DMS153 treated with DMSO at 0.1 percent for 48 hours (cell line): ENCODE results near the gene RALGAPA2.
A peak's percentile ranks its signal among the peaks of the same experiment; 100 is the strongest.
"Not testable (repeated sequence)": the region's sequence is repeated elsewhere in the genome, so short reads cannot be mapped to it uniquely, and the experiment has no call there.

Experiments
- DNase-seq: peaks from one replicate; lab custom pipeline; 2025; ENCODE audit not compliant: unreplicated experiment; lab: John Stamatoyannopoulos, UW

Gene RALGAPA2

DNA sequence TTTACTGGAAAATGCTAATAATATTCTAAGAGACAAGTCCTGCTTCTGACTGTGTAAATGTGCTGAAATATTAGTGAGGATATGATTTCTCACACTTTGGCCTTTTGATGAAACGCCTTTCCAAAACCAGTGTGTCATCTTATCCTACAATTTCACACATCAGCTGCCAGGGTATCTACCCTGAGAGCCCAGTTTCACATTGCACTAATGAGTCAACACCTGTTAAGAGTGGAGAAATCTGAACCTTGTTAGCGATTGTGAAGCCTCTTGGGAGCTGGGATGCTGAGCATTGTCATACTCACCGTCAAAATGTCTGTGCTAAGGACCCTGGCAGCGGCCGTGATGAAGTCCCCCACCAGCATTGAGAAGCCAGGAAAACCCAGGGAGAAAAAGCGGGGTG, 166.0 kb downstream of the RALGAPA2 start:
- no peak for DNase-seq

DNA sequence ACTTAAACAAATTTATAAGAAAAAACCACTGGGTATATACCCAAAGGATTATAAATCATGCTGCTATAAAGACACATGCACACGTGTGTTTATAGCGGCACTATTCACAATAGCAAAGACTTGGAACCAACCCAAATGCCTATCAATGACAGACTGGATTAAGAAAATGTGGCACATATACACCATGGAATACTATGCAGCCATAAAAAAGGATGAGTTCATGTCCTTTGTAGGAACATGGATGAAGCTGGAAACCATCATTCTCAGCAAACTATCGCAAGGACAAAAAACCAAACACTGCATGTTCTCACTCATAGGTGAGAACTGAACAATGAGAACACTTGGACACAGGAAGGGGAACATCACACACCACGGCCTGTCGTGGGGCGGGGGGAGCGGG, 169.1 kb downstream of the RALGAPA2 start:
- DNase-seq = not testable (repeated sequence)

DNA sequence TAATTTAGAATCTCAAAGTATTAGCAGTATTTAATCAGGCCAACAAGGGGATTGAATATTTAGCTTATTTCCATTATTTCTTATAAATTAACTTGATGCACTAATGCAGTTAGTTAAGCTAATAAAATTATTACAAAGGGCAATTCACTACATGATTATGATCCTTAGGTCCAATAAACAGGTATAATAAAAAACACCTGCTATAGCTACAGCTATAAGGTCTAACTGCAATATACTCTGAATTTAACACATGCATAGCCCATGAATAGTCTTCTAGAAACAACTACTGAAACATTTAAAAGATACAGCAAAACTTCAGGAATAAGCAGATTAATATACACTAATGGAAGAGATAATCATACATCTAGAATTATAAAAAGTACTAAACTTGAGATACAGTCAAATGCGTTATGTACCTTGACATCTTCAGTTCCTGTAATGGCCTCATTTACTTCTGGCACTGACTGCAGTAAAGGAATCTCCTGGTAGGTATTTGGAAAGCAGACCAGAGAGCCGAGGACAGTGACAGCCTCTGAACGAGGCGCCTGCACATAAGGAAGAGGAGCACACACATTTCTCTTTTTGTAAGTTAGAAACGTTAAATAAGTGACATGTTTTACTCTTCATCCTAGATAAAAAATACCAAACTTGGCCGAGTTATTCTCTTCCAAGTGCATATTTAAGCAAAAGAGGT, 176.1 kb downstream of the RALGAPA2 start:
- DNase-seq = no peak

DNA sequence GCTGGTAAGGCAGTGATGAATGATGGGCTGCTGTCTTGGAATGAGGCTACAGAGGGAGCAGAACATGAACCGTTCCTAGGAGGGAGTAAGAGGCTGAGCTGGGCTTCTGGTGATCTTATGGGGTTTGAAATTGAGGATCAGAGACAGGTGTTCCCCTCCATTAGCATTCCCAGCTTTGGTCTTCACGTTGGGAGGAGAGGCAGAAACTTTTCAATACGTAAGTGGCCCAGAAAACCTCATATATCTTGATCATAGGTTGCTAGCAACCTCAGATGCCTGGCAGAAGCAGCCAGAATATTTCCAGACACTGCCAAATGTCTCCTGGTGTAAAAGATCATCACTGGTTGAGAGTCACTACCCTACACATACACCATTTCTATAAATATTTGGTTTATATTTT, 177.4 kb downstream of the RALGAPA2 start:
- no peak for DNase-seq

DNA sequence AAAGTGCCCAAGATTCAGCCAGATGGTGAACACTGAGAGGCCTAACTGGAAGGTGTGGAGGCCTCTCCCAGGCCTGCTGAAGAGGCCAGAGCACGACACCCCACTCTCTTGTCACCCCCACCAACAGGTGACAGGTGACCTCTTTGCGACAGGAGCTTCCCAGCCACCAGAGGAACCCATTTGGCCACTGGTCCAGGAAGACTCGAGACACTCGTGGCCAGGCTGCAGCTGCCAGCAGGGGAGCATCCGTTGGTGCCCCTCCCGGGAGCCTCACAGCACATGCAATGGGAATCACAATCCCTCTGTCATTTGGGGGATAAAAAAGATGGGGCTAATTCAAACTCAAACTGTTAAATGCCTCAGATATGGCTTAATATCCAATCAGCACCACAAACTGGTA, 181.2 kb downstream of the RALGAPA2 start:
- no peak for DNase-seq

DNA sequence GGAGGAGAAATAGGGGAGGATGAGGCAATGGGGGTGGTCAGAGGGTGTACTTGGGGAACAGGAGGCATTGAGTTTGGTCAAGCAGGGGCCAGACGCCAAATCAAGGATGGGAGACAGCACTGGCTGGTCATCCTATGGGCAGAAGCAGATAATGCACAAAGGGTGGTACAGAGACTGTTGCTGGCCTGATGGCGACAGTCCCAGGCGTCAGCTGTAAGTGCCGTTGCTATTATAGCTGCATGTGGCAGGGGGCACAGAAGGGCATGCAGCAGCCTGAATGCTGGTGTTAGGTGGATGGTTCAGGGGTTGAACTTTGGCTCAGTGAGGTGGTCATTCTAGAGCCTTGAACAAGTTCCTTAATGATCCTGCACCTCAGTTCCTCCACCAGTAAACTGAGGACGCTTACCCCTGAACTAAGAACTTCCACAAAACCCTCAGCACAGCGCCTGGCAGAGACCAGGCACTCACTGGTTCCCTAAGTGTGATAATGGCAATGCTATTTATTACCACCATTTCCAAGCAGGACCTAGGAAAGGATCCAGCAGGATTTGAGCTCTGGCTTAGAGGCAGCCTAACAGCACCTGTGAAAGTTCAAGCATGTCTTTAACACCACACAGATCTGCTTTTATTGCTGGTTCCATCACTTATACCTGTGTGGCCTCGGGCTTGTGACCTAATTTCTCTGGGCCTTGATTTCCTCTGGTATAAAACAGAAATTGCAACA, 181.9 kb downstream of the RALGAPA2 start:
- DNase-seq = no peak

DNA sequence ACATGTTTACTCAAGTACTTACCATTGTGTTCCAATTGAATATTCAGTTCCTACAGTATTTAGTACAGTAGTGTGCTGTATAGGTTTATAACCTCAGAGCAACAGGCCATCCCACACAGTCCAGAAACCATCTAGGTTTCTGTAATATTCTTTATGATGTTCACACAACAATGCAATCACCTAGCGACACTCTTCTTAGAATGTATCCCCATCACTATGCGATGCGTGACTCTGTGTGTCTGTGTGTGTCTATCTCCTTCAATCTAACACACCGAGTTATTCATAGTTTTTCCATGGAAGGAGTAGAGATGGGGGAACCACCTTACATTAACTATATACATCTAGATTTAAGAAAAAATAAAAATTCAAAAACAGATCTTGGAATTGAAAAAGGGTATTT, 182.8 kb downstream of the RALGAPA2 start:
- peak; percentile 17 for DNase-seq

DNA sequence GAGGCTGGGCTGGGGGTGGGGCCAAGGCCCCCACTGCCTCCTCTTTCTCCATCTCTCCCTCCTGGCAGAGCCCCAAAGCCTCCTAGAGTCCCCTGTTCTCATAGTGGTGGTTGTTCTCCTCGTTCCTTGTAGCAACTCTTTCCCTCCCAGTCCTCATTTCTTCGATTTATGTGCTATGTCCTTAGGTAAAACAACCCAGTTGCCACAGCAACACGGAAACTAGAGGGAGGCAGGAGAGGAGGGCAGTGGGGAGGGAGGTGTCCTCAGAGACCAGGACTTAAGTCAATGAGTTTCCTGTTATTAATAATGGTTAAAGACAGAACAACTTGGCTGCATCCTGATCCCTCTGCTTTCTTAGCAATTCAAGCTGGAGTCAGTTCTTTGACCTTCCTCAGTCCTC, 183.6 kb downstream of the RALGAPA2 start:
- no peak for DNase-seq

DNA sequence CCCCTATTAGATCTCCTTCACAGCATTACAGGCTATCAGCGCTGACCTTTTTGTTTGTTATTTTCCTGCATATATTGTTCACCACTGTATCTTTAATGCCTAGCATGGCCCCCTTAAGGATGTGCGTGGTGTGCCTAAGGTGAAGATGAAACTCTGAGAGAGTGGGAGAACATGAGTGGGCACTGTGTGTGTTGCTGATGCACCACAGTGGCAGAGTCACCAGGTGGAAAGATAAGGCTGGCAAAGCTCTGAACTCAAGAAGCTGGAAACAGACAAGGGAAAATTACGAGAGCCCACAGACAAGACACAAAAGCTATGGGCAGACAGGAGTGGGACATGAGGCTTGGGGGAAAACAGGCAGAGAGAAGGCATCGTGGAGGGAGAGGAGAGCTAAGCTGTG, 184.8 kb downstream of the RALGAPA2 start:
- DNase-seq = no peak

DNA sequence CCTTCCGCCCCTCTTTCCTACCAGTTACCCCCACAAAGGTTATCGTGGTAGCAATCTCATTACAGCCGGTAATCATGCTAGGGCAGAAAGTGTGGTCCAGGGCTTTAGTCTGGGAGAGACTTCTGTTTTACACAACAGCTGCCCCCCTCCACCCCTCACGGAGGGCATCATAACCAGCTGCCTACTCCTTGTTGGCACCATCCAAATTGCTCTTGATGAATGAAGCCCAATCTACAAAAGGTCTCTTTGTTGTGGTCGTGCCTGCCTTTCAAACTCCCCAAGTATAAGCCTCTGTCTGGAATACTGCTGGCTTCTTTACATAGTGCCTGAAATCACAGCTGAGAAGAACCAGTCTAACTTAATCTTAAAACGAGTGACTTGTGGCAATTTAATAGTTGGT, 186.7 kb downstream of the RALGAPA2 start:
- no peak for DNase-seq

DNA sequence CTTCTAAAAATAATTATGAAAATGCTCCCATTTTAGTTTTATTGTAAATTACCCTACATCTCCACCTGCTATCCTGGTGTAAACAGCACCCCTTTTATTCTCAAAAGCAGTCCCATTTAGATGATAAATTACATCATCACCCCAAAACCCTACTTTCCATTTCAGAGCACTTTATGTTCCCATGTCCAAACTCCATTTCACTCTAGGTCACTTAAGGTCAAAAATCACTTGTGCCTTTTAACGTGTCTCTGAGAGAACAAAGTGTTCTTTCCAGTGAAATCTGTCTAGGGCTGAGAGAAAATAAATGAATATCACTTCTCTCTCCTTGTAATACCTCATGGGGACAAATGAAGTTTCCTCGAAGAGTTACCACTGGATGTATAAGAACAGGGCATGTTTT, 187.2 kb downstream of the RALGAPA2 start:
- no peak for DNase-seq

DNA sequence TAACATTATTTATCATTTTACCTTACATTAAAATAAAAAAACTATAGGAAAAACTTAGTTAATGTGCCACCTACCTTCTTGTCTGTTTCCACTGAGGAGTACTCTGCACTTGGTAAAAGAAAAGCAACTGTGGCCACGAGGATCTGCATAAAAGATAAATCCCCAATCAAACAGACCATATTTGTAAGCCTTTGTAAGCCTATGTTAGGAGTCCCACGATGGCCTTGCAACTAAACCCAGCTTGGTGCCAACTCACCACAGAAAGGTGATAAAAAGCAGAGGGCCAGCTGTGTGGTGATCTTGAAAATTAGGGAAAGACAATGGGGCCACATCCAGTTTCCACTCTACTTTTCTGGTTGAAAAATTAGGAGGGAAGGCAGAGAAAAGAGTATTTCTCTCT, 187.7 kb downstream of the RALGAPA2 start:
- DNase-seq = no peak

DNA sequence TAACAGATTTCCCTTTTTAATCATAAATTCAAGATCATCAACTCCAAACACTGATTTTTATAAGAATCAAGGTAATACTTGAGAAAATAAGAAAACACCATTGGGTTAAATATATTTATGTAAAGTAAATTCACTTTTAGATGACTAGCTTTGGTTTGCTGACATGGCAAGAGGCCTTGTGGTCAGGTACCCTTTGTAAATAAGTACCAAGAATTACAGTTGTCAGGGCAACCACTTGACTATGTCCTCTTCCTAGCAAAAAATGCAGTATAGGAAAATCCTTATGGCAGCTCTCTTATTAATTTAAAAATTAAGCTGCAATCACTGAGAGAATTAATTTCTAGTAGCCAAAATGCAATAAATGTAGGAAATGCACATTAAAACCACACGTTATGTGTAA, 190.7 kb downstream of the RALGAPA2 start:
- no peak for DNase-seq

DNA sequence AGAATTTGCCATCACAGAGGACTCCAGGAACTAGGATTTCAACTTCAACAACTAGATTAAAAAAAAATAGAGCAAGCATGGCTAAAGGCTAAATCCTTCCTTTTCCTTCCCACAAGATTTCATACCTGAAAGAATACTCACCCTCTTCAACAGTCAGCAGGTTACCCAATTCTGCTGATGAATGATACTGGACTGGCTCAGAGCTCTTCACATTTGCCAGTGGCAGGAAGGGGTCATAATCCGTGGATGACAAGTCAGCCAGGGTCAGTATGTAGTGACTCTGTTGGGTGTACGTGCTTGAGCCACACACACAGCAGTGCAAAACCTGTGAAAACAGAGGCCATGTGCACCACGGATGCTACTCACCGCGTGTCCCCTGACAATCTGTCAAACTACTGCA, 191.7 kb downstream of the RALGAPA2 start:
- DNase-seq = no peak

DNA sequence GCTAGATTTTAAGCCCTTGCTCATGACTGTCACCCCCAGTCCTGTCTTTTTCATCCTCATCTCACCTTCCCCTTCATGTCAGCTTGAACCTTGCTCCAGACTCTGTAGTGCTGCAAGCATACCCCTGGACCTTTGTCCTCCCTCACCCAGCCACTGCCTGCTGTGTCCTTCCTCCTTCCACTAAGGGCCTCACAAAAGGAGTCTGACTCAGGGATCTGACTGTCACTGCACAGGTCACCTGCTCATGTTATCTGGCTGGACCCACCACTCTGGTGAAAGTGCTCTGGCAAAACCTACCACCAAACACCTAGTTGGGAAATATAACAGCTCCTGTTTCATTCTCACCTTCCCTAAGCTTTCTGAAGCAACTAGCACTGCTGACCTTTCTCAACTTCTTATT, 193.2 kb downstream of the RALGAPA2 start:
- DNase-seq = no peak

DNA sequence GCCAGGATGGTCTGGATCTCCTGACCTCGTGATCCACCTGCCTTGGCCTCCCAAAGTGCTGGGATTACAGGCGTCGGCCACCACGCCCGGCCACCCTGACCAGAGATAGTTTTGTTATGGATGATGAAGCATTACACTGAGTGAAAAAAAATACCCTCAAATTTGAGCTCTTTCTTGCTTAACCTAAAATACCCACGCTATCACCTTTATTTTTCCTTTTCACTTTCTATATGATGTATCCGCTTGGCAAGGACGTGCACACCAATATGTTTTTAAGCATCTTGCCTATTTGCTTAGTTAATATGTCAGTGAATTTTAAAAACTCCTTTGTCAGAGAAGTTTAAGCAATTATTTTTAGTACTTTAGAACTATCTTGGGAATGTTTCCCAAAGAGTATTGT, 194.2 kb downstream of the RALGAPA2 start:
- DNase-seq = no peak

DNA sequence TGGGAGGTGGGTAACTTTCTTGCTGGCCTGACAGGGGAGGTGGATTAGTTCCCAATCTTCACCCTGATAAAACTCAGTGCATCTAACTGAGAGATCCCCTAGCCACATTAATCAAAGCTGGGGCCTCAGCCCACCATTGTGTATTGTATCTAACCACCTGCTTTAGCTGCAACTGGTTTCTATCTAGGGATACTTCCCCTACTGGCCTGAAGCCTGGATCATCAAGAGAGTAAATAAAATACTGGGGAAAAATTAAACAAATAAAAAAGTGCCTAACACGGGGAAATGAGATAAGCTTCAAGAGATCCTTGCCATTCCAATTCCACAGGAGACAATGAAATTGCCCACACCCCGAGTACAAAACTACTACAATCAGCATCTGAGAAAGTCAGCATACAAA, 195.1 kb downstream of the RALGAPA2 start:
- DNase-seq = no peak

DNA sequence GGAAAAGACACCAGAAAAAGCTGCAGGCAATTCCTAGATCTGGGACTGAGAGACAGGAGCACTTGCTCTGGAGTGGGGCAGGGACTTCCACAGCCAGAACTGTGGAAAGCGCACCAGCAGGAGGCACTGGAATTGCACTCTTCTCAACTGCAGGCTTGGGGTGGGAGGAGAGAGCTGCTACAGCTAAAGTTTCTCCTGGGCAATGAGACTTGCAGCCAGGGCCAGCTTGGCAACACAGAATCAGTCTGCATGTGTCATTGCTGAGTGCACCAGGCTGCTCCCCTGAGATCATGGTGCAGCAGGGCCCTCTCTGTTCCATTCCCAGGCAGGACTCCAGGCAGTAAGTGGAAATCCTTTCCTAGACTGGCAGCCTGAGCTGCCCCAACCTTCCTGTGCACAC, 198.7 kb downstream of the RALGAPA2 start:
- DNase-seq = no peak

DNA sequence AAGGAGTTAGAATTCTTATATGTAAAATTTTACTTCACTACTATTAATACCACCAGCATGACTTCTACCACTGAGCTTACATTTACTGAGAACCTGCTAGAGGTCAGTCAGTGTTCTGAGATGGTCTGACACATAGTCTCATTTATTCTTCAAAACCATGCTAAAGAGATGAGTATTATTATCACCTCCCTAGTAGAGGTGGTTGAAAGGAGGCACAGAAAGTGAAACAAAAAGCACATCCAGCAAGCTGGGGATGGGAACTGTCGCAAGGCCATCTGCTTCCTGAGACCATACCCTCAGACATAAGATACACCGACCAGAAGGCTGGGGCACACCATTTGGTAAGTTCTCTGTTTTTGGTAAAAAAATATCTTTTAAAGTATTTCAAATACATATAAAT, 206.9 kb downstream of the RALGAPA2 start:
- DNase-seq = no peak

DNA sequence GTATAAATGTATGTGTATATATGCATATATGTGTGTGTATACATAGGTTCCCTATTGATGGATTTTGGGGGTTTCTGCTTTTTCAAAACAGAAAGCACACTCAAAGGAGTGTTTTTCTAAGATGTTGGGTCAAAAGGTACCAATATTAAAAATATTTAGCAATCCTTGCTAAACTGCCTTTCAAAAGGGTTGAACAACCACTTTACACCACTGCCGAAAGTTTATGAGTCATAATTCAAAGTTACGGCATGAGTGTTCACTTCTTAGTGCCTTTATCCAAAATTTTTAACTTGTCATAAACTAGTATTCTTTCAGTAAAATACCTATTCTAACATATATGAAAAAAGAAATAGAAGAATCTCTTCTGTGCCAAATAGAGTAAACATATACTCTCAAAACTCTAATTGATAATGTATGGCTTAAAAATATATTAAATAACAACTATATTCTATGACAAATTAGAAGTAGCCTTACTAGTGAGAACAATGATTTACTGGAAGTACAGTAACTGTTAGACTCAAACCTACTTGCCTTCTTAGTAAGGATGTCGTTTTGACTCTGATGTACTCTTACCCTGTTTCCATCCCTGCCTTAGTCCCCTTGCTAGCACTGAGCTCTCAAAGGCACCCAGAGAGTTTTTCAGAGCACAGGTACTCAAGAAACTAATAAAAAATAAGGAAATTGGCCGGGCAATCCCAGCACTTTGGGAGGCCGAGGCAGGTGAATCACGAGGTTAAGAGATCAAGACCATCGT, 208.5 kb downstream of the RALGAPA2 start:
- no peak for DNase-seq

DNA sequence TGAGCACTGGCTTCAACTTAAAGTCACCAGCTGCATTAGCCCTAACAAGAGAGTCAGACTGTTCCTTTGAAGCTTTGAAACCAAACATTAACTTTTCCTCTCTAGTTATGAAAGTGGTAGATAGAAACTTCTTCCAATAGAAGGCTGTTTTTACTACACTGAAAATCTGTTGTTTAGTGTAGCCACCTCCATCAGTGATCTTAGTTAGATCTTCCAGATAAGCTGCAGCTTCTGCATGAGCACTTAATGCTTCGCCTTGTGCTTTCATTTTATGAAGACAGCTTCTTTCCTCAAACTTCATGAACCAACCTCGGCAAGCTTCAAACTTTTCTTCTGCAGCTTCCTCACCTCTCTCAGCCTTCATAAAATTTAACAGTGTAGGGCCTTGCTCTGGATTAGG, 211.3 kb downstream of the RALGAPA2 start:
- DNase-seq = no peak

DNA sequence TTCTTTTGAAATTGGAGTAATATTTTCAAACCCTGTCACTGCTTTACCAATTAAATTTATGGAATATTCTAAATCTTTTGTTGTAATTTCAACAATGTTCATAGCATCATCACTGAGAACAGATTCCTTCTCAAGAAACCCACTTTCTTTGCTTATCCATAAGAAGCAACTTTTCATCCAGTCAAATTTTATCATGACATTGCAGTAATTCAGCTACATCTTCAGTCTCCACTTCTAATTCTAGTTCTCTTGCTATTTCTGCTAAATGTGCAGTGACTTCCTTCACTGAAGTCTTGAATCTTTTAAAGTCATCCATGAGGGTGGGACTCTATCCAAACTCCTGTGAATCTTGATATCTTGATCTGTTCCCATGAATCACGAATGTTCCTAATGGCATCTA, 212.1 kb downstream of the RALGAPA2 start:
- DNase-seq = no peak
